H54 (cell line): ENCODE data around the gene MYL3.

Experiments
- DNase-seq: peaks from one replicate; pipeline ENCODE4 v3.0.0; 2011; ENCODE audit warnings: low spot score, mixed read lengths; ENCODE audit not compliant: insufficient read length
- FAIRE-seq: peaks from 3 replicates; lab custom pipeline; 2011; peaks lifted over from hg19 to GRCh38; lab: Jason Lieb, UNC
- POLR2A ChIP-seq: IDR thresholded peaks from 2 replicates; pipeline ENCODE4 v1.6.1; 2011; ENCODE audit warnings: low read depth, mild to moderate bottlenecking, low read length

Gene MYL3

GRCh38 chr3:46870651-46871050 is 7.4 kb upstream of the MYL3 start:
- no peak for TF ChIP-seq POLR2A
- DNase-seq: no peak
- FAIRE-seq: no peak

DNA sequence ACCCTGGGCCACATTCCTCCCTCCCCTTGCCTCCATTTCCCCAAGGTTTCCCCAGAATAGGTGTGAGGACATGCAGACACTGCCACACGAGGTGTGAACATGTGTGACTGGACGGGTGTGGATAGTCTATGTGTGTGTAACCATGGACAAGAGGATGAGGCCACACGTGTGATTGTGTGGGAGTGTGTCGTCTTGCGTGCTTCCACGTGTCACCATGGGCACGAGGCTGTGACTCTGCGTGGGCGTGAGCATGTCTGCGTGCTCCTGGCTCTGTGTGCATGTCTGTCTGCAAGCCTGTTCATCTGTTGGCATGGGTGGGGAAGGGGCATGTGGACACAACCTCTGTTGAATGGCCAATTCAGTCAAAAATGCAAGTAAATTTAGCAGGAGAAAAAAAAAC is 6.2 kb upstream of the MYL3 start:
- DNase-seq (no peak), FAIRE-seq (no peak)
- no peak for TF ChIP-seq POLR2A

- TF ChIP-seq POLR2A: no peak
- DNase-seq (no peak), FAIRE-seq (no peak)
Measured at GRCh38 chr3:46868948-46869347, 5.7 kb upstream of the MYL3 start.

DNA sequence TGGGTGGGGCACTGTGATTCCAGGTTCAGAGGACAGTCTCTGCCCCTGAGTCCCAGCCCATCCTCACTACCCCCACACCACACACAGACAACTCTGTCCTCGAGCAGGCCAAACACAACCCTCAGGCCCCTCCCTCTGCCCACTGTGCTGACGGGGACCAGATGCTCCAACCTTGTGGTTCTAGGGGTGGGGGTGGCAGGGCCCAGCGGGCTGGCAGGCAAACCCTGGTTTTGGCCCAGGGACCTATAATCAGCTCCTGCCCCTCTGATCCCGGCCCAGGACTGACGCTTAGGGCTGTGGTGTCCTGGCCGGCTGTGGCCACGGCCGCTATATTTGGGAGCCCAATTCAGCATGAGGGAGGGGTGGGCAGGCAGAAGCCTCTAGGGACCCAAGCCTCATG is 5.0 kb upstream of the MYL3 start:
- FAIRE-seq (no peak), DNase-seq (no peak)
- no peak for TF ChIP-seq POLR2A

GRCh38 chr3:46867550-46867898 is 4.3 kb upstream of the MYL3 start:
- TF ChIP-seq POLR2A: no peak
- DNase-seq (no peak), FAIRE-seq (no peak)

DNA sequence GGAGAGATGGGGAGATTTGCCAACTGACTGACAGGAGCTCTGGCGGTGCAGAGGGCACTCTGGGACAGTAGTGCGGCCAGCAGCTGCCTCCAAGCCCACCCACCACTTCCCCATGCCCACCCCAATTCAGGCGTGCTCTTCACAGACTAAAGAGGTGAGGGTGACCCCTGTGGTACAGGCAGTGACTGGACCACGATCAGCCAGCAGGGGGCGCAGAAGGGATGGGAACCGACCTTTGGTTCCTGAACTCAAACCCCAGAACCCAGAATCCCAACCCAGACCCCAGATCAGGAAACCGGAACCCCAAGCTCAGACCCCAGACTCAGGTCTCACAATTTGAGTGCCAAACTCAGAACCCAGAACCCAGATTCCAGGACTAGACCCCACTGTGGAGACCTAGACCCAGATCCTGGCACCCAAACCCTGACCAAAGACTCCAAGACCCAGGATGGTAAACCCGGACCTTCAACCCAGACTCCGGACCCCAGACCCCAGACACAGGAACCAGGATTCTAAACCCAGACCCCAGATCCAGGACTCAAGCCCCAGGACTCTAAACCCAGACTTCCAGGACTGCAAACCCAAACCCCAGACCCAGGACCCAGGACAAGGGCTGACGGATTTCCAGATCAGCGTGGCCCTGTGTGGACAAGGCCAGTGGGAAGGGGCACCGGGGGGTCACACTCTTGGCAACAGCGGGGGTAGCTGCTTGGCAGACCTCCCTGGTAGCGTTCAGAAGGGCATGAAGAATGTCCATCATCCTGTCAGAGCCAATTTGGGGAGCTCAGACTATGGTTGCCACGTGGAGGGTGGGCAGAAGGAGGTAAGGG is 3.7 kb upstream of the MYL3 start:
- TF ChIP-seq POLR2A: no peak
- DNase-seq (peak; percentile 67), FAIRE-seq (no peak)

GRCh38 chr3:46866032-46866595 is 2.9 kb upstream of the MYL3 start:
- TF ChIP-seq POLR2A: no peak
- no peak for FAIRE-seq

GRCh38 chr3:46865546-46865945 is 2.3 kb upstream of the MYL3 start:
- TF ChIP-seq POLR2A: no peak
- FAIRE-seq (no peak), DNase-seq (no peak)

More at GRCh38 chr3:46866032-46866595, 2.9 kb upstream of the MYL3 start:
- no peak for DNase-seq

- DNase-seq: no peak
- no peak for TF ChIP-seq POLR2A
- FAIRE-seq: no peak
Measured at GRCh38 chr3:46865031-46865507, 1.8 kb upstream of the MYL3 start.

- FAIRE-seq (no peak), DNase-seq (no peak)
- TF ChIP-seq POLR2A: no peak
Measured at GRCh38 chr3:46864061-46864881, 1.0 kb upstream of the MYL3 start.

GRCh38 chr3:46862369-46863025 is 747 bp downstream of the MYL3 start:
- FAIRE-seq: no peak
- no peak for DNase-seq
- TF ChIP-seq POLR2A: no peak

GRCh38 chr3:46861605-46862368 is 1.5 kb downstream of the MYL3 start:
- no peak for FAIRE-seq
- TF ChIP-seq POLR2A: no peak
- no peak for DNase-seq
